HG02610 (cell line): ENCODE data around the gene FSIP1.

Experiments
- ATAC-seq: cut with Tn5 transposase; IDR thresholded peaks from one replicate; pipeline ENCODE4 v1.9.1; 2021; ENCODE audit warnings: mild to moderate bottlenecking, moderate library complexity; ENCODE audit not compliant: unreplicated experiment

Gene FSIP1

DNA sequence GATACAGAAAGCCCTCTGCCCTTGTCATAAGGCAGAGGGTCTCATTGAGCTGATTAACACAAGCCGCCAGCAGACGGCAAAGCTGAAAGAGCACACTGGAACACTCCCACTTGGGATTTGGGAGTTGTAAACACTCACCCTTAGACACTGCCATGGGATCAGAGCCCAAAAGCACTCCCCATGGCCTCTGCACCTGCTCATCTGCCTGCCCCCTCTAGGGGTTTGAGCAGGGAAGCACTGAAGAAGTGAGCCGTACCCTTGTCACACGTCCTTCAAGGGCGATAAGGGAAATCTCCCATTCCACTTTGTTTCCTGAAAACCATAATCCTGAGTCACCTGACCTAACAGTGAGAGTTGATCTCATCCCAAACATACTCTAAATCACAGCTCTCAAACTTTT is 14.7 kb downstream of the FSIP1 start:
- no peak for ATAC-seq

DNA sequence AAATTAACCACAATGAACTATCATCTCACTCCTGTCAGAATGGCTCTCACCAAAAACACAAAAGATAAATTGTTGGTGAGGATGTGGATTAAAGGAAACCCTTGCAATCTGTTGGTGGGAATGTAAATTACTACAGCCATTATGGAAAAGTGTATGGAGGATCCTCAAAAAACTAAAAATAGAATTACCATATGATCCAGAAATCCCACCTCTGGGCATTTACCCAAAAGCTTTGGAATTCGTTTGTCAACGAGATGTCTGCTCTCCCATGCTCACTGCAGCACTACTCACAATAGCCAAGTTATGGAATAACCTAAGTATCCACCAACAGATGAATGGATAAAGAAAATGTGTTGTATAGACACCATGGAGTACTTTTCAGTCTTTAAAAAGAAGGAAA is 21.6 kb downstream of the FSIP1 start:
- ATAC-seq, result no peak

DNA sequence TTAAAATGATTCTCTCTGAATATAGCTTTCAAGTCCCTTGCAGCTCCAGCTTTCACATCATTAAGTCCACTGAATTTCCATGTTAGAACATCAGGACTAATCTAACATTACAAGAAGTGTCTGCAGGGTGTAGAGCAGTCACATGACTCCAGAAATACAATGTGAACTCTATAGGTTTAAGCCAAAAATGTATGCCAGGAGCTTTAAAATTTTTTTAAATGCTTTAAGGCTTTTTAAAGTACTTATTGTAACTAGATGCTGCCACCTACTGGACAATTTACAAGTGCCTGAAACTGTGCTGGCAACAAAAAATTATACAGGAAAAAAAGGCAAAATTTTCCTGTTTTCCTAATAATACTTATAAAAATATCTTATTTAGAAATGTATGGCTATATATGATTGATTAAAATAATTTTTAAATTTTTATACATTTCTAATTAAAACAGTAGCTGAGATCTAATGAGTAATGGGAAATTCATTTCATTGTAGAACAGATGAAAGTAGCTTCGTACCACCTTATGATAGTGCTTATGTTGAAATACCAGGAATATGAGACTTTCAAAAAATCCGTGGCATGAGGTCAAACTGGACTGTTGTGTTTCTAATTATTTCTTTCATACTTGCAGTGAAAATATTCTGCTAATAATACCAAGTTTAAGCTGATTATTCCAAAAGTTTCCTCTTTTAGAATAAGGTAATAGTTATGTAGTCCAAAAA is 25.7 kb downstream of the FSIP1 start:
- no peak for ATAC-seq

DNA sequence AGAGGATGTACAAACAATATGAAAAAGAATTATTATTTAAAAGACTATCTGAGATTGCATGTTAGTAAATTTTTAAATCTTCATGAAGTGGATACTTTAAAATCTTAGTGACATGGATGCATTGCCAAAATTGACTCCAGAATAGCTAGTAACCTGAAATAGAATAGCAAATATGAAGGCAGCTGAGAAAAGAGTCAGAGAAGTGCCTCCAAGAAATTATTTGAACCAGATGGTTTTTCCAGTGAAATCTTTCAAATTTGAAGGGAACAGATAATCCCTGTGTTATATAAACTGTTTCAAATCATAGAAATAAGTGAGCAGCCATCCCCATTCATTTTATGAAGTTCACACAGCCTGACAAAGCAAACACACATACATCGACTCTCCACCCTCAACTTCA is 29.6 kb downstream of the FSIP1 start:
- ATAC-seq, result no peak

DNA sequence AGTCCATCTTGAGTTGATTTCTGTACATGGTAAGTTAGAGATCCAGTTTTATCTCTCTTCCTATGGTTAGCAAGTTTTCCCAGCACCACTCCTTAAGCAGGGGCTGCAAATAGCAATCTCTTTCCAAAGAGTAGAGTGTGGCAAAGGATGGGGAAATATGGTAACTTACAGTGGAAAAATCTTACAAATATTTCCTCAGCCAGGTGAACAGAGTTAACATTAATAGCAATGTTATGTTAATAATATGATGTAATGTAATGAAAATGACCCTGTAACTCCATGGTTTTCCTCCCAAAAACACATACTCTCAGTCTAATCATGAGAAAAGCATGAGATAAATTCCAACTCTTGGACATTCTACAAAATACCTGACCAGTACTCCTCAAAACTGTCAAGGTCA is 30.4 kb downstream of the FSIP1 start:
- ATAC-seq, result no peak

DNA sequence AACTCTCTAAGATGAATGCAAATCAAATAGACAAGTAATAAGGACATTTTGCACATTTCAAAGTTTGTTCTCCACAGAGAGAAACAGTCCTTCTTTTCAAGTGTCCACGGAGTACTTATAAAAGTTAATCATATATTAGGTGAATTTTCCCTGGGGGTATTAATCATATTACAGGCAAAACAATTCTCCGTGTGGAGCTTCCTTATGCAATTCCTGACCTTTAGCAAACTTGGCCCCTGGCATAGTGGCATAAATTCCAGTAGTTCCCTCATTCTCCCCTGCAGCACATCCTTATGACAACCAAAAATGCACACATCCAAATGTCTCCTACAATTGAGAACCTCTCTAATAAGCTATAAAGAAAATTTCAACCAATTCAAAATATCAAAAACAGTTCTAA is 34.4 kb downstream of the FSIP1 start:
- no peak for ATAC-seq

DNA sequence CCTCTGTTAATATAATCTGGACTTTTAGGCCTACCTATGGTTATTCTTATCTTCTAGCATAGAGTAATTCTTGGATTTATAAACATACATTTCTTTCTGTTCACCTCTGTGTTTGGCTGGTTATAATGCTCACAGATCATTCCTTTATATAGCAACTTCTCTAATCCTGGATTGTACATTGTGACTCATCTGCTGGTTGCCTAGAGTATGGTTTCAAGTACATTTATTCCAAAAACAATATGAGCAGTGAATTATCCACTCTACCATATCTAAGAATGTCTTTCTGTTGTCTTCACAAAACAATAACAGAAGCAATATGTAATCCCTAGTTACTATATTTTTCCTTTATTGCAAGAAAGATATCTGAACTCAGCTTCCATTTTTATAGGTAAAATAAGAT is 35.3 kb downstream of the FSIP1 start:
- ATAC-seq, result no peak

DNA sequence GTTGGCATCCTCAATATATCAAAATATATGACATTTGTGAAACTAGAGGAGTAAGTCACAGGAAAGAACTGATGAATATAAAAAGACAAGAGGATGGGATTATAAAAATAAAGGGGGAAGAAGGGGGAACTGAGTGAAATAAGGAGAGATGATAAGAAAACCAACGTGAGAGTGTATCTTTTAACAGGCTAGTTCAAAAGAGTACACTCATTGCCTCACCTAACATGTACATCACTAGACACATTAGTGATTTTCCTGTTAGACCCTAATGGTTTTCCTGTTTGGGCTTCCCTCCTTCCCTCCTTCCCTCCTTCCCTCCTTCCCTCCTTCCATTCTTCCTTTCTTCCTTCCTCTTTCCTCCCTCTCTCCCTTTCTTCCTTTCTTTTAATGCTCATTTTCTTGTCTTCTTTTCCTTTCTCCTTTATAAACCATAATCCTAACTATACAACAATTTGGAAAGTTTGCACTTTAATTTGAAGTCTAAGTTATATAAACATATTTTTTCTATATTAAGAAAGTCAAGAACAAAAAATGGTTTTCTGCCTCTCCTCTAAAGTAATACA is 35.8 kb downstream of the FSIP1 start:
- no peak for ATAC-seq

DNA sequence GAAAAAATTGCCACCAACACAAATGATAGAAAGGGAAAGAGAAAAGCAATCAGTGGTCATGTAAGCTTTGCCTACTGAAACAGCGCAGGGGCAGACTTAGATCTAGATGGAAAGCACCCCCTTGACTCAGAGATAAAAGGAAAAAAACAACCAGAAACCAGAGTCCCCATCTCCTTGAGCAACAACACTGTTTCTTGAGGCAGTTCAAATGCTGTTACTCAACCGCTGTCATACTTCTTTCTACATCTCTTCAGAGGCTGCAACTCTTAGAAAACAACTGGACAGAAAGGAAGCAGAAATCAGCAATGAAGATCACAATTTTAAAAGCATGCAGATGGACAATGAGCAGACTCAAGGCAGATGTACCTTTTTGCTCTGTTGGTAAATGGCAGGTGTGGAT is 36.5 kb downstream of the FSIP1 start:
- ATAC-seq, result no peak

DNA sequence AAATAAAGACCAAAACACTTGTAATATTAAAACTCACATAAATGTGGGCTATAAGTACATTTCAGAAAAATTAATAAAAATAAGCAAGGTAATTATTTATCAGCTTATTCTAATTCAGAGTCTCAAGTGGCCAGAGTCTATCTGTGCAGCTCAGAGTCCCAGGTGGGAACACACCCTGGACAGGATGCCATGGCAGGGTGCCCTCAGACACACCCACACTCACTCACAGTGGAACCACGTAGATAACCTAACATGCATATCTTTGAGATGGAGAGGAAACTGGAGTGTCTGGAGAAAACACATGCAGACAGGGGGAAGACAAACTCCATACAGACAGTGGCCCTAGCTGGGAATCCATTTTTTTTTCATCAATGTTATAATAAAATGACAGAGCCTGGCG is 37.2 kb downstream of the FSIP1 start:
- no peak for ATAC-seq

DNA sequence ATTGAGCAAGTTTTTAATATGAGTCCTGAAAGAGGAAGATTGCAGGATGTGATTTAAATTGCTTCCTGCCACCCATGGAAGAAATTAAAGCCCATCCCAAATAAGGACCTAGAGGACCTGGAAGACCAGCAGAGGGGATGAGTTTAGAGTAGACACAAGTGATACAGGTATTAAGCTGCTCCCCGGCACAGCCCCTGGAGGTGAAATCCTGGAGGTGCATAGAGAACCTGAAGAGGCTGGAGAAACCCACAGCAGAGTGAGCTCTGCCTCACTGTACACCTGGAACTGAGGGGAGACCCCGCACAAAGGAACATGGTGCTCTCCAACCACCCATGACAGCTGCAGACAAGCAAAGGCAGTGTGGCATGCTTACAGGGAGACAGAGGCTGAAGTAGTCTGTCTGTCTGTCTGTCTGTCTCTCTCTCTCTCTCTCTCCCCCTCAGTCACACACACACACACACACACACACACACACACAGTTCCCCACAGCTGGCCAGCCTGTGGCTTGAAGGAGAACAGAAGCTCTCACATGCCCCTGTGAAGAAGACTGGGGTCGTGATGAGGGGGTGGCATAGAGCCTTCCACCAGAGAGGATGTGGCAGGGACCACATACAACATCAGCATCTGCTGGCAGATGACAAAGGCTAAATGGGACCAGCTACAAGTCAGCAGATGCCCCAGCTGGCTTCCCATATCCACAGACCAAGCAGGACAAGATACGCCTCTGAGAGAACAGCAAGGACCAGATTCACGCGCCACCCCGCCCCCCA is 38.1 kb downstream of the FSIP1 start:
- no peak for ATAC-seq

DNA sequence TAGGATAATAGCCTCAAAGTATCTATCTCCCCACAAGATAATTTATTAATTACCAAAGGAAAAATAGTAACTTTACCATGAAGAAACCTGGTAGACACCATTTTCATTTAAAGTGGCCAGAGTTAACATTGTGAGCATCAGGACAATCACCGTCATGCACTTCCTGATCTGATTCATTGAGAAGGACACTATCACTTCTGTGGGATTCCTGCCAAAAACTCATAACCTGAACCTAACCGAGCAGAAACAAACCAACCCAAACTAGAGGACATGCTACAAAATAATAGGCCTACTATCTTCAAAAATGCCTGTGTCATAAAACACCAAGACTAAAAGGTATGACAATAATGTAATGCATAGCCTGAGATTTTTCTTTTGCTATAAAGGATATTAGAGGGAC is 39.0 kb downstream of the FSIP1 start:
- ATAC-seq, result no peak

DNA sequence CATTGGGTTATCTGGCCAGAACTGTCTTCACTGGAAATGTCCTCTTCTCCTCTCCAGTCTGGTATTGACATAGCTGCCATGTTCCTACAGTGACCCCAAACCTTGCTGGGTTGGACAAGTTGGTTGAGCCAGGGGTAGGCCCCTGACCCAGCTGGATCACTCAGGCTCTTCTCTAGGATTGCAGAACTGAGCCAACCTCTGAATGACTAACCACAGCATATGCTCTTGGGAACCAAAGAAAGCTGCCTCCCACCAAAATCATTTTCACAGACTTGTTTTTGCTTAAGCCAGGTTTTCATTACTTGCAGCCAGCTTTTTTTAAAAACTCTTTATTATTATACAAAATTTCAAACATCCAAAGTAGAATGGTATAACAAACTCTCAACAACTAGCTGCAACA is 41.4 kb downstream of the FSIP1 start:
- no peak for ATAC-seq

DNA sequence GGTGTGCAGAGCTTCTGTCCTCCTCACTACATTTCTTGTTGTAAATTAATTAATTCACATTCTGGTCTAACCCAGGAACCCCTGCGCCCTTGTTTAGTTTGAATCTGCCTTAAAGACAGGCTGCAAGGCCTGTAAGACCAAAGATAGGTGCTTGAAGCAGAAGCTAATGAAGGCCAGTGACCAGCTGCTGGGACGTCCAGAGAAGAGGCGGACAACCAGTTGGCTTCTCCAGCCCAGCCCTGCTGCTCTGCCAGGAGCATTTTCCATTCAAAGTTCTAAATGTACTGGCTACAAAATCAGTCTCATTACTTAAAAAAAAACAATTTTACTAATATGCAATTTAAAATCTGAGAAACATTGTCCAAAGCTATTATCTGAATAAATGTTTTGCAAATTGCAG is 43.6 kb downstream of the FSIP1 start:
- ATAC-seq, result no peak

DNA sequence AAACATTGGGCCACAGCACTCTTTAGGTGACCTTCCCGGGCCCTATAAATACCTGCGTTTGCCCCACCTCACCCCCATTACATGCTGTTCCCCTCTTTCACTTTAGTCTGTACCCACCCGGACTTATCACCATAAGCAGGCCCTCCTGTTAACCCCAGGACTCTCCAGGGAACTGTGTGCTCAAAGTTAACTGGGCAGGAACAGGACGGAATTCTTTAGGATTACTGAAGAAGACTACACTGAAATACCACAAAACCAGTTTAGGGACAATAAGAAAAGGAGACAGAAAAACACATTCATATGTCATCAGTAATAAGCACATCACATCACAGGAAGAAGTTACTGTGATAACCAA is 45.5 kb downstream of the FSIP1 start:
- ATAC-seq, result no peak

DNA sequence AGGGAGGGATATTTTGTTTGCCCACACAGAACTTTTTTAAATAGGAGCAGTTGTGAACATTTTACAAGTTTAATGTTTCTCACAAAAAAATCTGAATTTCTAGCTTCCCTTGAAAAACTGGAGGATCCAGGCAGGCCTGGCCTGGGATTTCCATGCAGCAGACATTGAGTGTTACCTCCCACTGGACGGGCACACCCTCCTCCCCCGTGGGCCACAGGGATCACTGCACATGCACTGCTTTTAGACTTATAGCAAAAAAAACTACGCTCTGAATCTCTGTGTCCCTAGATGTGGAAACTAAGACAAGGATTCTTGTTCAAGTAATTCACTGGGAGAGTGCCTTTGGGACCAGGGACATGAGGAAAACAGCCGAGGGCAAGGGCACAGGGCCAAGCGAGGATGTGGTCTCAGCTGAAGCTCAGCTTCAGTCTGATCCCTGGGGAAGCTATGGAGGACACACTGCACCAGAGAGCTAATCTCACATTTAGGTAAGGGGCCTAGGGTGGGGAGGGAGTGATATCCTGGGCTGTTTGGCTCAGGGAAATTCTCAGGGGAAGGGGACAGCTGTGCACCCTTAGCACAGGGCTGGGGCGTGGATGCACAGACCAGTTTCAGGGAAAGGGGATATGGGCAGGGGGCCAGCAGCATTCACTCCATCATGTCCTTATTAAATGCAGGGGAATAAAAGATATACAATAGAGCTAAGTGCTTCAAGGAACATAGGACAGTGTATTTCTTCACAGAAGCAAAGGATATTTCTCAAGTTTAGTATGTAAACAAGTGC is 46.0 kb downstream of the FSIP1 start:
- ATAC-seq, result no peak

DNA sequence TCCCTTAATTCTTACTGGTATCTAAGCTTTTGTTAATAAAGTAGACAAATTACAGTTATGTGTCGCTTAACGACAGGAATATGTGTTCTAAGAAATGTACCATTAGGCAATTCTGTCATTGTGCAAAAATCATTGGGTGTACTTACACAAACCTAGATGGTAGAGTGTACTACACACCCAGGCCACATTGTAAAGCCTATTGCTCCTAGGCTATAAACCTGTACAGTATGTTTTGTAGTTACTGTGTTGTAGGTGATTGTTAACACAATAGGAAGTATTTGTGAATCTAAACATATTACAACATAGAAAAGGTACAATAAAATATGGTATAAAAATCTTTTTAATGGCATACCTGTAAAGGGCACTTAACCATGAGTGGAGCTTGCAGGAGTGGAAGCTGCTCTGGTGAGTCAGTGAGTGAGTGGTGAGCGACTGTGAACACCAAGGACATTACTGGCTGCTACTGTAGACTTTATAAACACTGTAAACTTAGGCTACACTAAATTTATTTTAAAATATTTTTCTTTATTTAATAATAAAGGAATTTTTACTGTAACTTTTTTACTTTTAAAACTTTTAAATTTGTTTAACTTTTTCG is 47.4 kb downstream of the FSIP1 start:
- no peak for ATAC-seq

DNA sequence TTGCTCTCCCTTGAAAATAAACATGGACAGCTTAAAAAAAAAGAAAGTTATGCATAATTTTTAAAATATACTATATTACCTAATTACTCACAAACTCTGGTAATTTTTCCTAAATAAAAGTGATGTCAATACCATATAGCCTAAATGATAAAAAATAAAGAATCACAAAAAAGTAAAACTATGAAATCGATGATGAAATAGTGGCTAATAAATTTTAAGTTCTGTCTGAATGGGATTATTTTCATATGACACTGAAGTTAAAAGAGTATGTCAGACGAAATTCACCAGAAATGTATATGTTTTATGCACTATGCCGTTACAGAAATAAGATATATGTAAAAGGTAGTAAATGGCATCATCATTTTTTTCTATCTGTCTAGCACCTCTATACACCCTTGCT is 51.4 kb downstream of the FSIP1 start:
- ATAC-seq, result no peak

DNA sequence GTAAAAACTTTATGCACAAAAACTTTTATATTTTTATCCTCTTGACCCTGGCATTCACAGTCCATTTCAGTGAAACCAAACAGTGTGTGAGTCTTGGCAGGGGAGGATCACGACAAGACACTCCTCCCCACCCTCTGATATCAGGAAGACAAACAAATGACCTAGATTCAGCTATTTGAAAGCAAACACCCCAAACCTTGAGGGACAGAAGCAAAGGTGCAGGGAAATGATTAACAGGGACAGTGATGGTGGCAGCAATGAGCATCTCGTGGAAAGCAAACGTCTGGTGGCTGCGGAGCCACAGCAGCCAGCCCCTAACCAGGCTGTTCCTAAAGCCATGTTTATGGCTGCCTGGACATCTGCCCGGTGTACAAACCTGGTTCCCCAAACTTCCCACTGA is 52.1 kb downstream of the FSIP1 start:
- no peak for ATAC-seq

DNA sequence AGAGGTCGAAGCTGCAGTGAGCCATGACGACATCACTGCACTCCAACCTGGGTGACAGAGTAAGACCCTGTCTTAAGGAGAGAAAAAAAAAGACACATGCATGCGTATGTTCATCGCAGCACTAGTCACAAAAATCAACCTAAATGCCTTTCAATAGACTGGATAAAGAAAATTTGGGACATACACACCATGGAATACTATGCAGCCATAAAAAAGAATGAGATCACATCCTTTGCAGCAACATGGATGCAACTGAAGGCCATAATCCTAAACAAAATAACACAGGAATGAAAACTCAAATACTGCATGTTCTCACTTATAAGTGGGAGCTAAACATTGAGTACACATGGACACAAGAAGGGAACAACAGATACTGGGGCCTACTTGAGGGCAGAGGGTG is 53.1 kb downstream of the FSIP1 start:
- no peak for ATAC-seq

DNA sequence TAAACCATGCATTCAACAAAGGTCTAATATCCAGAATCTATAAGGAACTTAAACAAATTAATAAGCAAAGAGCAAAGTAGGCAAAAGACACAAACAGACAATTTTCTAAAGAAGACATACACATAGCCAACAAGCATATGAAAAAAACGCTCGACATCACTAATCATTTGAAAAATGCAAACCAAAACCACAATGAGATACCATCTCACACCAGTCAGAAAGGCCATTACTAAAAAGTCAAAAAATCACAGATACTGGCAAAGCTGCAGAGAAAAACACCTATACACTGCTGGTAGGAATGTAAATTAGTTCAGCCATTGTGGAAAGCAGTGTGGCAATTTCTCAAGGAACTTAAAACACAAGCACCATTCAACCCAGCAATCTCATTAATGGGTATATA is 53.8 kb downstream of the FSIP1 start:
- no peak for ATAC-seq
